22Rv1 (cell line): Measurements from ENCODE around the gene RAD51D.

Source experiments
- H3K27ac ChIP-seq: fragments of 450-650 bp; 2 replicates; pipeline ENCODE4 v1.5.1; 2017
- CTCF ChIP-seq: fragments of 450-650 bp; IDR thresholded peaks from 2 replicates; pipeline ENCODE4 v1.5.1; 2017; ENCODE audit warnings: mild to moderate bottlenecking
- ZFX ChIP-seq: fragments of 450-650 bp; IDR thresholded peaks from 2 replicates; pipeline ENCODE4 v1.6.1; 2017; ENCODE audit warnings: antibody characterized with exemption, borderline replicate concordance

The RAD51D gene

GRCh38 chr17:35082073-35082657 is 37.5 kb downstream of the RAD51D start:
- TF ChIP-seq CTCF: no peak
- TF ChIP-seq ZFX: no peak
- H3K27ac ChIP-seq: no peak overlapping the region

GRCh38 chr17:35081638-35082037 is 38.0 kb downstream of the RAD51D start:
- no peak overlapping the region for H3K27ac ChIP-seq
- TF ChIP-seq CTCF (no peak), ZFX (no peak)

GRCh38 chr17:35080536-35080935 is 39.1 kb downstream of the RAD51D start:
- no peak for TF ChIP-seq CTCF
- no peak for TF ChIP-seq ZFX
- no peak overlapping the region for H3K27ac ChIP-seq

- no peak for TF ChIP-seq ZFX
- TF ChIP-seq CTCF: no peak
- no peak overlapping the region for H3K27ac ChIP-seq
Measured at GRCh38 chr17:35079547-35080423, 39.9 kb downstream of the RAD51D start.

GRCh38 chr17:35076874-35077273 is 42.8 kb downstream of the RAD51D start:
- no peak overlapping the region for H3K27ac ChIP-seq
- no peak for TF ChIP-seq CTCF
- no peak for TF ChIP-seq ZFX

GRCh38 chr17:35074711-35075707 is 44.7 kb downstream of the RAD51D start:
- no peak overlapping the region for H3K27ac ChIP-seq
- TF ChIP-seq CTCF (no peak), ZFX (no peak)
